Prostate gland (tissue), 2 donors: ENCODE results near the gene WNT2.

ENCODE experiments used
- POLR2AphosphoS5 ChIP-seq: sonication (generic); formaldehyde crosslinking; IDR thresholded peaks from one replicate; pipeline ENCODE4 v1.6.1; 2017; ENCODE audit warnings: antibody characterized with exemption
- TF ChIP-seq, protein P1 (sequence below), 4 experiments: fragments of 200-600 bp in 2 of 4; fragments of 450-650 bp in 2 of 4; sonication (generic) in 2 of 4; IDR thresholded peaks; 1 replicate in 3 of 4; 2 replicates in 1 of 4; pipeline ENCODE4 v1.5.1; 2016 to 2019; ENCODE audit warnings: antibody characterized with exemption in 4 of 4, mild to moderate bottlenecking in 2 of 4, moderate library complexity in 2 of 4

DNA sequence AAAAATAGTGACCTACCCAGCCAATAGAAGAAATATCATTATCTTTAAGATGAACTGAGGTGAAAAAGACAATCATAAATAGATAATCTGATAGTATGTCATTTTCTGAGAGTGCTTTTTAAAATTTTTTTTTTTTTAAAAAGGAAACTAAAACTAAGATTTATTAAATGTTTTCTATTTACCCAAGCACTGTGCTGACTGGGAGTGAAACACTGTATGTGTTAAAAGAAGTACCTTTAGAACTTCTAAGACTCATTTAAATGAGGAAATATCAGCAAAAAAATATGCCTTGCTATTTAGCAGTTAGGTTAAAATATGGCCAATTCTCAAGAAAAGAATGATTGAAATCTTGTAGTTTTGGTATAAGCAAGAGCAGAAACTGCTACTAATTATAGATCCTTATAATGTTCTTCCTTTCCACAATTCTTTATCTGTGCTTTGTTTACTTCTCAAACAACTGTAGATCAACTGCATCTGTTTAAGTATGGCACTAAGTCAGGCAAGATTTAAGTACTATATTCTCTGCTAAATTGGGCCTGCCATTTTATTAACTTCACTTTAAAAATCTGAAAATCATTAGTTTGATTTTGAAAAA is 39.5 kb upstream of the WNT2 start:
- TF ChIP-seq, protein P1, sequence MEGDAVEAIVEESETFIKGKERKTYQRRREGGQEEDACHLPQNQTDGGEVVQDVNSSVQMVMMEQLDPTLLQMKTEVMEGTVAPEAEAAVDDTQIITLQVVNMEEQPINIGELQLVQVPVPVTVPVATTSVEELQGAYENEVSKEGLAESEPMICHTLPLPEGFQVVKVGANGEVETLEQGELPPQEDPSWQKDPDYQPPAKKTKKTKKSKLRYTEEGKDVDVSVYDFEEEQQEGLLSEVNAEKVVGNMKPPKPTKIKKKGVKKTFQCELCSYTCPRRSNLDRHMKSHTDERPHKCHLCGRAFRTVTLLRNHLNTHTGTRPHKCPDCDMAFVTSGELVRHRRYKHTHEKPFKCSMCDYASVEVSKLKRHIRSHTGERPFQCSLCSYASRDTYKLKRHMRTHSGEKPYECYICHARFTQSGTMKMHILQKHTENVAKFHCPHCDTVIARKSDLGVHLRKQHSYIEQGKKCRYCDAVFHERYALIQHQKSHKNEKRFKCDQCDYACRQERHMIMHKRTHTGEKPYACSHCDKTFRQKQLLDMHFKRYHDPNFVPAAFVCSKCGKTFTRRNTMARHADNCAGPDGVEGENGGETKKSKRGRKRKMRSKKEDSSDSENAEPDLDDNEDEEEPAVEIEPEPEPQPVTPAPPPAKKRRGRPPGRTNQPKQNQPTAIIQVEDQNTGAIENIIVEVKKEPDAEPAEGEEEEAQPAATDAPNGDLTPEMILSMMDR (IDR thresholded peaks at IDR 0.05) = no peak
- TF ChIP-seq POLR2AphosphoS5 = no peak
